ENCODE measurements around the gene KCNH6.

KCNH6 gene

DNA sequence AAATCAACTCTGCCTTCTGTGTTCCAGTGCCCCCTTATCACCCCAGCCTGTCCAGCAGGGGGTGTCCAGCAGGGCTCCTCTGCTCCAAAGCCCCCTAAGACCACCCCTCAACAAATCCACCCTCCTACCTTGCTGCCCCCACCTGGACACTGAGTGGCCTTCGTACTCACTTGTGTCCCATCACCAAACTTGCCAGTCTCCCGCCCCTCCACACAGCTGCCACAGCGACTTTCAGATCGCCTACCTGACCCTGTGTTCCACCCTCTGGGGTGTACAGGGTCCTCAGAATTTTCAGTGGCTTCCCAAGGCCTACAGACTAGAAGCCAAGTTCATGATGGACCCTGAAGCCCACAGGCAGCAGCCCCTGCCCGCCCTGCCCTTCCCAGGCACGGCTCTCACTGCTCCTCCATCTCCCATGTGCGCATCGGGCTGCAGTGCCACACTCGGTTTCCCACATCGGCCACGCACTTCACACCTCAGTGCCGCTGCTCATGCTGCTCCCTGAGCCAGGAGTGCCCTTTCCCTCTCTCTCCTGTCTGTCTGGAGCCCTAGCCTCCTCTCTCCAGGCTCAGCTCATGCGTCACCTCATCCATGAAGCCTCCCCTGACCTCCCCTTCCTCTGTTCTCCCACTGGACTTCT is 11.8 kb downstream of the KCNH6 start:
- no peak for DNase-seq (ENCODE audit: low read depth in 2 of 2)

DNA sequence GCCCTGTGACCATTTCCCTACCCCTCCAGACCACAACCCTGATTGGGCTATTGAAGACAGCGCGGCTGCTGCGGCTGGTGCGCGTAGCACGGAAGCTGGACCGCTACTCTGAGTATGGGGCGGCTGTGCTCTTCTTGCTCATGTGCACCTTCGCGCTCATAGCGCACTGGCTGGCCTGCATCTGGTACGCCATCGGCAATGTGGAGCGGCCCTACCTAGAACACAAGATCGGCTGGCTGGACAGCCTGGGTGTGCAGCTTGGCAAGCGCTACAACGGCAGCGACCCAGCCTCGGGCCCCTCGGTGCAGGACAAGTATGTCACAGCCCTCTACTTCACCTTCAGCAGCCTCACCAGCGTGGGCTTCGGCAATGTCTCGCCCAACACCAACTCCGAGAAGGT is 12.5 kb downstream of the KCNH6 start:
- no peak for DNase-seq (ENCODE audit: low read depth in 2 of 2)

DNA sequence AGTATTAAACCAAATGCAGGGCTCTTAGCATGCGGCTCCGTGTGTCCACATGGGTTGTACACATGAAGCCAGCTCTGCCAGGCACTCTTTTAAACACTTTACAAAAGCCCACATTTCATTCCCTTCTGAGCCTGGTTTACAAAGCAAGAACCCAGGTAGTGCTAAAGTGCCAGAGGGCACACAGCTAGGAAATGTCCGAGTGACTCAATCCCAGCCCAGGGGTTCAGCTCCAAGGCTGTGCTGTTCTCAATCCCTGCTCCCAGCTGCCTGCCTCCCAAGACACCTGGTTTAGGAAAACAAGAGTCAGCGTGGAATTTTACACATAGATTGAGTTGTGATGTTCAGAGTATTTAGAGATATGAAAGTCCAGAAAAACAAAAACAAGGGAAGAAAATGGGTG is 13.8 kb downstream of the KCNH6 start:
- DNase-seq (ENCODE audit: low read depth in 2 of 2) = no peak

DNA sequence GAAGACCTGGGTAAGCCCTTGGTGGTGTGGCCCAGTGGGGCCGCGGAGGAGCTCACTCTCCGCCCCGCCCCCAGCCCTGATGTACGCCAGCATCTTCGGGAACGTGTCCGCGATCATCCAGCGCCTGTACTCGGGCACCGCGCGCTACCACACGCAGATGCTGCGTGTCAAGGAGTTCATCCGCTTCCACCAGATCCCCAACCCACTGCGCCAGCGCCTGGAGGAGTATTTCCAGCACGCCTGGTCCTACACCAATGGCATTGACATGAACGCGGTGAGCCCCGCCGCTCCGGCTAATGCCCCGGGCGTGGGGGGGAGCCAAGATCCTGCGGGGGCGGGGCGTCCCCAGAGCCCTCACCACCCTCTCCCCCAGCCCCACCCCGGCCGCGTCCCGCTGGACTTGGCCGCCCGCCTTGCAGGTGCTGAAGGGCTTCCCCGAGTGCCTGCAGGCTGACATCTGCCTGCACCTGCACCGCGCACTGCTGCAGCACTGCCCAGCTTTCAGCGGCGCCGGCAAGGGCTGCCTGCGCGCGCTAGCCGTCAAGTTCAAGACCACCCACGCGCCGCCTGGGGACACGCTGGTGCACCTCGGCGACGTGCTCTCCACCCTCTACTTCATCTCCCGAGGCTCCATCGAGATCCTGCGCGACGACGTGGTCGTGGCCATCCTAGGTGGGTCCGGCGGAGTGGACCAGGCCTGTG is 15.0 kb downstream of the KCNH6 start:
- no peak for DNase-seq (ENCODE audit: low read depth in 2 of 2)

DNA sequence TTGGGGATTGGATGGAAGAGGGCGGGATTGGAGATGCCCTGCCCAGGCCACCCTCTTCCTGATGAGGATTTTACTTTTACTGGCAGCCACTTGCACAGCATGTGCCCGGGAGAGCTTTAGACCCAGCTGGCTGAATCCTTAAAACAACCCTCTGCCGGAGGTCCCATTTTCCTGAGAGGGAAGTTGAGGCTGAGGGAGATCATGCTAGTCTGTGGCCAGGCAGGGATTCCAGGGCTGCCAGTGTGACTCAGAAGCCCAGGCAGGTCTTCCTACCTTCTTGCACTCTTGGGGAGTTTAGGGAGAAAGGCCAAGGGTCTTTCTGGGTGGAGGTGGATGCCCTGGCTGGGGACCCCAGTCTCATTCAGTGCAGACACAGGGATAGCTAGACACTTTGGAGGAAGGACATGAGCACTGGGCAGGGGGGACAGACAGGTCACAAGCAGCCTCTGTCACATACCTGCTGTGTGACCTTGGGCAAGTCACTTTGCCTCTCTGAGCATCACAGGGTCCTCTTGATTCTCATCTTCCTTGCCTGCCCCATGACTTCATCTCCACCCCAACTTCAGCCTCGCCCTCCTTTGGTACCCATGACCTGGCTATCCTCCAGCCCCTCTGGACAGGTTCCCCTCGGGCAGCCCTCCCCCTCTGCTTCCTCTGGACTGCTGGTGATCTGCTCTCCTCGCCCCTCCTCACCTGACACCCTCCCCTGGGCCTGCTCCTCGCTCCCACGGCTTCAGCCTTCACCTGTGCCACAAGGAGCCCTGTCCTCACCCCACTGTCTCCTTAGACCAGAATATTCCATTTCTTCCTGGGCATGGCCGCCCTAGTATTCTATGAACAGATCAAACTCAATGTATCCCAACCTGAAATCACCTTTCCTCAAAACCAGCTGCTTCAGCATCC is 15.8 kb downstream of the KCNH6 start:
- DNase-seq (ENCODE audit: low read depth in 2 of 2) = no peak

- DNase-seq (ENCODE audit: low read depth in 2 of 2) = no peak
Observed at GRCh38 chr17:63540590-63540989, 17.4 kb downstream of the KCNH6 start.

DNA sequence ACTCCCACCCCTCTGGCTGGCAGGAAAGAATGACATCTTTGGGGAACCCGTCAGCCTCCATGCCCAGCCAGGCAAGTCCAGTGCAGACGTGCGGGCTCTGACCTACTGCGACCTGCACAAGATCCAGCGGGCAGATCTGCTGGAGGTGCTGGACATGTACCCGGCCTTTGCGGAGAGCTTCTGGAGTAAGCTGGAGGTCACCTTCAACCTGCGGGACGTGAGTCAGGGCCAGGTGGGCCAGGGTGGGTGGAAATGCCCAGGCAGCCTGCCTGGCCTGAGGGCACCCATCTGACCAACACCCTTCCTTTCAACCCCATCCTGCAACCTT is 19.0 kb downstream of the KCNH6 start:
- DNase-seq (ENCODE audit: low read depth in 2 of 2) = no peak

GRCh38 chr17:63542942-63543821 is 20.0 kb downstream of the KCNH6 start:
- DNase-seq (ENCODE audit: low read depth in 2 of 2) = no peak

DNA sequence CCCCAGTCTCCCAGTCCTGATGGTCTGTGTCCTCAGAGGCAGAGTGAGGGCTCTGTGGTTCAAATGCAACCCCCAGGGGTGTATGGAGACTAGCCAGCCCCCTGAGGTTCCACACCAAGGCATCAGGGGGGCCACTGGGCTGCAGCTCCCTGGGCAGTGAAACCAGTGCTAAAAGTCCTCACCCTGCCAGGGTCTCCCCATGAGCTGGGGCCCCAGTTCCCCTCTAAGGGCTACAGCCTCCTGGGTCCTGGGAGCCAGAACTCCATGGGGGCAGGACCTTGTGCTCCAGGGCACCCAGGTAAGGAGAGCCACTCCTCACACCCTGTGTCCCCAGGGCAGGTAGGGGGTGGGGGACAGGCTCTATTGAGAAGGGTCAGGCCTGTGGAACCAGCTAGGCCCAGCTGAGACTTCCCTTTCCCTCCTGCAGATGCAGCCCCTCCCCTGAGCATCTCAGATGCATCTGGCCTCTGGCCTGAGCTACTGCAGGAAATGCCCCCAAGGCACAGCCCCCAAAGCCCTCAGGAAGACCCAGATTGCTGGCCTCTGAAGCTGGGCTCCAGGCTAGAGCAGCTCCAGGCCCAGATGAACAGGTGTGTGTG is 20.8 kb downstream of the KCNH6 start:
- no peak for DNase-seq (ENCODE audit: low read depth in 2 of 2)

GRCh38 chr17:63544467-63545301 is 21.5 kb downstream of the KCNH6 start:
- no peak for DNase-seq (ENCODE audit: low read depth in 2 of 2)

DNA sequence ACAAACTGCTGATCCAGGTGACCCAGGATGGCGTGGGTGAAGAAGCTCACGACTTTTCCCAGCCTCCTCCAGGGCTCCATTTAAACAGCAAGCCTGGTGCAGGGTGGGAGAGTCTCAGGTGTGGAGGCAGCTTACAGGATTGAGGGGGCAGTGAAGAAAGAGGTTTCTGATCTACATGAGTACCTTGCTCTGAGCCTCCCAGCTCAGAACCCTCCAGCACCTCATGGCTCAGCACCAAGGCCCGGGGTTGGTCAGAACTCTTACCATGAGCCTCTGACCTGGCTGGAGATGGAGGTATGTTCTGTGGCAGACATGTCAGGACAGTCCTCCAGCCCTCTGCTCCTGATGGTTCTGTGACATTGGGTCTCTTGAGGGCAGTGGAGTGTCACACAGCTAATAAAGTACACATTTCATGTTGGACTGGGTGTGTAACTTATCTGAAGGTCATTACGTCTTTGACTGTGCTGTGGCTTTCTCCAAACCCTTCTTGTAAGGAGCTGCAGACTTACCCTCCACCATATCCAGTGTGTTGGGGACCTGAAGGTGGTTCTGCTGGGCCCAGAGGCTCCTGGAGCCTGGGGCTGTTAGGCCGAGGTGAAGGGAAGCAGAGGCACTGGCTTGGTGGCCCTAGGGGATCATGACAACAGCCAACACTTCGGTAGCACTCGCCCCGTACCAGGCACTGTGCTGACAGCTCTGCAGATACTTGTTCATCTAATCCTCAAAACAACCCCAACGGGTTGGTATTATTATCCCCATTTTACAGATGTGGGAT is 23.3 kb downstream of the KCNH6 start:
- DNase-seq (ENCODE audit: low read depth in 2 of 2) = no peak

- DNase-seq (ENCODE audit: low read depth in 2 of 2) = no peak
Observed at GRCh38 chr17:63547083-63547523, 23.9 kb downstream of the KCNH6 start.

GRCh38 chr17:63549289-63549945 is 26.3 kb downstream of the KCNH6 start:
- peak in 1 of 2 donors; percentile 8 for DNase-seq (ENCODE audit: low read depth in 2 of 2)

DNA sequence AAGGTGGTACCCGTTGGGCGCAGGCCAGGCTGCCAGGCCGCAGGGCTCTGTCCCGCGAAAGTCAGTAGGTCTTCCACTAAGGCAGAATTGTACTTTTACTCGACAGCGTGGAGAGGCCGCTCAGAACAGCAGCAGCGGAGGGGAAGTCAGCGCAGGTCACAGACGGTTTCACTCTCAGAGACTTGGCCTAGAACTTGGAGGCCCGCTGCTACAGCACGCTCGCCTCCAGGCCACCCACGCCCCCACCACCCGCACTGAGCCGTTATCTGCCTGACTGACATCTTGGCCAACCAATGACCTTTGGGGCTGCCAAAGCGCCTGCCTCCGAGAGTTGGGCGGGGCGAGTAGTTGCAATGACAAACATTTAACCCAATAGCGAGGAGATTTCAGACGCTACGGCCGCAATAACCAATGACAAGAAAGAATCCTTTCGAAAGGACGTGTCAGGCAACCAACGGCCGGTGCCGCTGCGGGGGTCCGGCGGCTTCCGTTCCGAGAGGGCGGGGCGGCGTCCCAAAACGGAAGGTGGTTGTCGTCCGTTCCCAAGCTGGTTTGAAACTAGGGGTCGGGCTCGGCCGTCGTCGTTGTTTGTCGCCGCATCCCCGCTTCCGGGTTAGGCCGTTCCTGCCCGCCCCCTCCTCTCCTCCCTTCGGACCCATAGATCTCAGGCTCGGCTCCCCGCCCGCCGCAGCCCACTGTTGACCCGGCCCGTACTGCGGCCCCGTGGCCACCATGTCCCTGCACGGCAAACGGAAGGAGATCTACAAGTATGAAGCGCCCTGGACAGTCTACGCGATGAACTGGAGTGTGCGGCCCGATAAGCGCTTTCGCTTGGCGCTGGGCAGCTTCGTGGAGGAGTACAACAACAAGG is 27.0 kb downstream of the KCNH6 start, which contains the start of gene DCAF7:
TSS of gene DCAF7 (plus strand) at position 532 of the 871 bp plus-strand sequence. CDS start at position 733, 201 bp downstream.
- DNase-seq (ENCODE audit: low read depth in 2 of 2) = peak; percentile 99

GRCh38 chr17:63550817-63551639 is 27.9 kb downstream of the KCNH6 start:
- DNase-seq (ENCODE audit: low read depth in 2 of 2) = no peak

DNA sequence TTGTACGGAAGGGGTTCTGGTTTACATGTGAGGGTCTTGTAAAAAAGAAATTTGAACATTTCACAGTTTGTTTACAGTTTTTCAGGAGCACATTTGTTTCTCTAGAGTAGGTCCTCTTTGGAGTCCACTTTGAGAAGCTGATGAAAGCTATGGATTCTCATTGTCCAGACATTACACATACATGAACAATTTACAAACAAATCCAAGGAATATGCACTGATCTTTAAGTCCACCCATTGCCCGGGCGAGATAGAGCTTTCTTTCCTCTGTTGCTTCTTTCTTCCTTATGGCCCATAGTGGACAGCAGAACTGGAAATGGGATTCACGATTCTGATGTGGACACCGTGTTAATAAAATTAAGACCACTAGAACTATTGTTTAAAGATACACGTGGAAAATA is 29.1 kb downstream of the KCNH6 start:
- no peak for DNase-seq (ENCODE audit: low read depth in 2 of 2)

Data from stimulated activated CD8-positive, alpha-beta memory T cell treated with anti-CD3 and anti-CD28 coated beads, Interleukin-2, amount 100 ng/mL, for 48 hours (primary cell).